Caki2 (cell line): ENCODE measurements around the gene CD3E. TPM values are rescaled to one million over a fixed set of nuclear protein-coding genes. Genes with fewer than 3 reads are reported as not detected.
"Not testable (repeated sequence)": the region's sequence is repeated elsewhere in the genome, so short reads cannot be mapped to it uniquely, and the experiment has no call there.

Experiments
- DNase-seq: peaks from one replicate; pipeline ENCODE4 v3.0.0-alpha.2; 2015; ENCODE audit warnings: low read depth
- in situ Hi-C: cut with HindIII; loops from 2 replicates; pipeline ENCODE4 v1.10.0; 2016; ENCODE audit warnings: low sequenced_read_pairs, low pct_unique_long_range_greater_than_20kb, mixed read lengths
- total RNA-seq: library from RNA; depleted of rRNA; stranded (reverse); fragments of >200 nt; shearing (Covaris generic); gene quantifications from 2 replicates; pipeline ENCODE4 v1.2.3, GENCODE V29; 2014; ENCODE audit warnings: low replicate concordance

CD3E gene
- total RNA-seq, 1 experiment from 2014 or later: not detected

- in situ Hi-C loops: no loop called here
- no peak for DNase-seq
These were observed 18.0 kb upstream of the CD3E start for GRCh38 chr11:118286545-118286944.

- DNase-seq: no peak
These were observed 17.5 kb upstream of the CD3E start for GRCh38 chr11:118287006-118287405.

GRCh38 chr11:118289401-118289800, 15.1 kb upstream of the CD3E start:
- in situ Hi-C loops: no loop called here
- no peak for DNase-seq

More at GRCh38 chr11:118287006-118287405, 17.5 kb upstream of the CD3E start:
- in situ Hi-C loops: no loop called here

- in situ Hi-C loops: no loop called here
- no peak for DNase-seq
These were observed 13.6 kb upstream of the CD3E start for GRCh38 chr11:118290923-118291322.

- in situ Hi-C loops: no loop called here
- no peak for DNase-seq
These were observed 12.9 kb upstream of the CD3E start for GRCh38 chr11:118291477-118292135.

- no peak for DNase-seq
- in situ Hi-C loops: no loop called here
These were observed 10.5 kb upstream of the CD3E start for GRCh38 chr11:118294053-118294452.

GRCh38 chr11:118295199-118295598, 9.3 kb upstream of the CD3E start:
- no peak for DNase-seq
- in situ Hi-C loops: no loop called here

- peak; percentile 24 for DNase-seq
- in situ Hi-C loops: no loop called here
These were observed 8.6 kb upstream of the CD3E start for GRCh38 chr11:118295815-118296454.

GRCh38 chr11:118301600-118302195, 2.8 kb upstream of the CD3E start:
- in situ Hi-C loops: no loop called here

GRCh38 chr11:118304227-118304567, 333 bp upstream of the CD3E start:
- in situ Hi-C loops: no loop called here
- no peak for DNase-seq

More at GRCh38 chr11:118301600-118302195, 2.8 kb upstream of the CD3E start:
- no peak for DNase-seq

- DNase-seq: no peak
- in situ Hi-C loops: no loop called here
These were observed 1.2 kb downstream of the CD3E start for GRCh38 chr11:118305726-118306125.

- DNase-seq: no peak
- in situ Hi-C loops: no loop called here
These were observed 2.0 kb downstream of the CD3E start for GRCh38 chr11:118306556-118306955.

GRCh38 chr11:118308995-118309528, 4.5 kb downstream of the CD3E start:
- in situ Hi-C loops: not testable (repeated sequence)

GRCh38 chr11:118310271-118310670, 5.7 kb downstream of the CD3E start:
- DNase-seq: no peak
- in situ Hi-C loops: no loop called here

More at GRCh38 chr11:118308995-118309528, 4.5 kb downstream of the CD3E start:
- not testable (repeated sequence) for DNase-seq

- no peak for DNase-seq
- in situ Hi-C loops: no loop called here
These were observed 6.4 kb downstream of the CD3E start for GRCh38 chr11:118310781-118311485.

GRCh38 chr11:118311518-118311917, 7.0 kb downstream of the CD3E start:
- DNase-seq: no peak
- in situ Hi-C loops: no loop called here

GRCh38 chr11:118312328-118312727, 7.8 kb downstream of the CD3E start:
- DNase-seq: no peak
- in situ Hi-C loops: no loop called here

- in situ Hi-C loops: no loop called here
- no peak for DNase-seq
These were observed 8.7 kb downstream of the CD3E start for GRCh38 chr11:118313242-118313641.

- no peak for DNase-seq
- in situ Hi-C loops: no loop called here
These were observed 10.5 kb downstream of the CD3E start for GRCh38 chr11:118314988-118315411.
